NOMO-1 treated with DMSO at 0.1 percent for 48 hours (cell line): ENCODE measurements around the gene FBXO41.

Experiments
- DNase-seq: peaks from one replicate; lab custom pipeline; 2025; ENCODE audit not compliant: unreplicated experiment; lab: John Stamatoyannopoulos, UW

Gene FBXO41, protein sequence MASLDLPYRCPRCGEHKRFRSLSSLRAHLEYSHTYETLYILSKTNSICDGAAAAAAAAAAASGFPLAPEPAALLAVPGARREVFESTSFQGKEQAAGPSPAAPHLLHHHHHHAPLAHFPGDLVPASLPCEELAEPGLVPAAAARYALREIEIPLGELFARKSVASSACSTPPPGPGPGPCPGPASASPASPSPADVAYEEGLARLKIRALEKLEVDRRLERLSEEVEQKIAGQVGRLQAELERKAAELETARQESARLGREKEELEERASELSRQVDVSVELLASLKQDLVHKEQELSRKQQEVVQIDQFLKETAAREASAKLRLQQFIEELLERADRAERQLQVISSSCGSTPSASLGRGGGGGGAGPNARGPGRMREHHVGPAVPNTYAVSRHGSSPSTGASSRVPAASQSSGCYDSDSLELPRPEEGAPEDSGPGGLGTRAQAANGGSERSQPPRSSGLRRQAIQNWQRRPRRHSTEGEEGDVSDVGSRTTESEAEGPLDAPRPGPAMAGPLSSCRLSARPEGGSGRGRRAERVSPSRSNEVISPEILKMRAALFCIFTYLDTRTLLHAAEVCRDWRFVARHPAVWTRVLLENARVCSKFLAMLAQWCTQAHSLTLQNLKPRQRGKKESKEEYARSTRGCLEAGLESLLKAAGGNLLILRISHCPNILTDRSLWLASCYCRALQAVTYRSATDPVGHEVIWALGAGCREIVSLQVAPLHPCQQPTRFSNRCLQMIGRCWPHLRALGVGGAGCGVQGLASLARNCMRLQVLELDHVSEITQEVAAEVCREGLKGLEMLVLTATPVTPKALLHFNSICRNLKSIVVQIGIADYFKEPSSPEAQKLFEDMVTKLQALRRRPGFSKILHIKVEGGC

DNA sequence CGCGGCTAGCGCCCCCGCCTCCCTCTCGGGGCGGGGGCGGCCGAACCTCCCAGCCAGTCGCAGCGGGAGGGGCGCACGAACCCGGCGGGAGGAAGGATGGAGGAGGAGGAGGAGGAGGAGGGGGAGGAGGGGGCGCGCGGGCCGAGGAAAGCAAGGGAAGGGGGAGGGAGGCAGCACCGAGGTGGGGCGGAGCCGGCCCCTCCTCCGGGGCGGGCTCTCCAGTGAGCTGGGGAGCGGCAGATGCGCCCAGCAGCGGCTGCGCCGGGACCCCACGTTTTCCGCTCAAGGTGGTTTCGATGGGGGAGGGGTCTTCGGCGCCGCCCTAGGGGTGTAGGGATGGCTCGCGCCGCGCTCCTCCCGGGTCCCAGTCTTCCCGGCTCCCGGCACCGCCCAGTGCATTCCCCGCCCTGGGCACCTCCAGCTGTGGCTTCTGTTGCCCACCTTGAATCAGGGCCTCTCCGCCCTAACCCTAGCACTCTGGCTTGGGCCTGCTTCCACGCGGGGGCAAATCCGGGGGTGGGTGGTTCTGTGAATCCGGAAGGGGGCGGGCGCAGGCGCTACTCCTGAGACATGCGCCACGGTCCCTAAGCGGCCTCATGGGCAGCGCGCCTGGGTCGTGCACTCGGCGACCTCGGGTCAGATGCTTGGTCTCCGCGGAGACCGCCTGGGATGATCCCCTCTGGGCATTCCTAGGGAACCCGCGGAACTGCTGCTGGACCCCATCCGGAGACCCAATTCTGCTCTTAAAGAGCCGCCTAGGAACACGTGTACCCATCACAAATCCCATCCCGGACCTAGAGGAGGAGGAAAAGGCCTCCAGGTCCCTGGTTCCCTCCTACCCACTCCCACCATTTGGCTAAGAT is at the start of gene FBXO41:
TSS of gene FBXO41 (minus strand) at position 183 of the 863 bp plus-strand sequence. CDS start 14,848 bp downstream, outside the sequence.
- peak; percentile 70 for DNase-seq

DNA sequence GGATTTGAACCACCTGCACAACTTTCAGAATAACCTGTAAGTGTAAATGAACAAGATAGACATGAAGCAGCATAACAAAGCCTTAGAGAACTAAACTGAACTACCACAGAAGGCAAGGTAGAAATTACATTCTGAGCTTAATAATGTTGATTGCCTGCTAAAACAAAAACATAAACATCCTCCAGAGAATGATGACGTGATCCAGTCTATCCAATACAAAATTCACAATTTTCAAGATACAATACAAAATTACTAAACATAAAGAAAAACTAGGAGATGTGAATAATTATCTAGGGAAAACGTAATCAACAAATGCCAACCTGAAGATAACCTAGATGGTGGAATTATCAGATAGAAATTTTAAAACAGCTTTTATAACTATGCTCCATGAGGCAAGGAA is 49.8 kb upstream of the FBXO41 start:
- no peak for DNase-seq

DNA sequence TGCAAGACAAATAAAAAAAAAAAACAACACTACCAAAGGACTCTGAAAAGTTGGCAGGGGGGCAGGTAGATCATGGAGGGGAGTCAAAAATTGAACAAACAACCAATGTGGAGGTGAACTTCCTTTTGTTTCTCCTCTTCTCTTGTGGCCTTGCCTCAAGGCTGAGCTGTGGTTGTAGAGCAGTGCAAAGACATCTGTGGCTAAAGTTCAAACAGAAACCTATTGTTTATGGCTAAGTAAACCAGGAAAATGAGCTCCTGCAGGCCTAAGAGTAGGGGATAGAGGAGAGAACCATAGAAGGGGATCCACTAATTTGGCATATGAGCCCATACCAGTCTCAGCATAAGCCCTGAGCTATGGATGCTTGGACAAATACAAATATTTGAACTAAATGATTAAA is 49.3 kb upstream of the FBXO41 start:
- DNase-seq: no peak

DNA sequence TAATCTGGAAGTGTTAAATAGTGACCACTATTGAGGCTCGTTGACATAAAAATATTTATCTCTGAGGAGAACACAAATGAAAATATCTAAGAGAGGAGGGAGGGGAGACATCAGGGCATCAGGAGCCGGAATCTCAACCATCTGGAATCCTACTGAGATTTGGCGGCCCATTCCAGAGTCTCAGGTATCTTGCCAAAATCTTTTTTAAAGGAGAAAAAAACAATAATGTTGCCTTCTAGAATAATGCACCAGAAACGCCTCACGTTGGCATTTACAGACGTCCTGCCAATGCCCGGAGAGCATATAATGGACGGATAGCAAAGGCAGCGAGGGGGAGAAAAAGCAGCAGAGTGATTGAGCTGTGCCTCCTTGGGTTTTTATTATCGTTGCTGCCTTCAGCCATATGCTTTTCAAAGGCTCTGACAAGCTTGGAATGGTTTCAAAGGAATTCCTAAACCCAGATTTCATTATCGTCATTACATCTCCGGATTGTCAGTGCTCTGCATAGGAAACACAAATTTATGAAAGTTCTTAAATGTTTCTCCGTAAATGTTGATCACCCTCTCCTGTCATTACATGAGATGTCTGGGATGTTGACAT is 39.9 kb upstream of the FBXO41 start:
- DNase-seq: no peak

DNA sequence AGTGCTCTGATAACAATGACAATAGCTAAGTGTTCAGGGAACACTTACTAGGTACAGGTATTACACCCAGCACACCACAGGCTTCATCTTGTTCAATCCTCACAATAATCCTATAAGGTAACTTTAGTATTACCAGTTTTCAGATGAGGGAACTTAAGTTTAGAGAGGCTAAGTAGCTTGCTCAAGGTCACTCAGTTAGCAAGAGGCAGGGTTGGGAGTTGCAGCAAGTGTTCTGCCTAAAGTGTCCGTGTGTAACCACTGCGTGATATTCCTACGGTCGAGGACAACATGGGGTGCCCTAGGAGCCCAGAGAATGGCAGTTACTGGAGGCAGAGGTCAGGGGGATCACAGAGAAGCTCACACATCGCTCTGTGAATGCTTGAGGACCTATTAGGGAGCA is 39.3 kb upstream of the FBXO41 start:
- DNase-seq: no peak

DNA sequence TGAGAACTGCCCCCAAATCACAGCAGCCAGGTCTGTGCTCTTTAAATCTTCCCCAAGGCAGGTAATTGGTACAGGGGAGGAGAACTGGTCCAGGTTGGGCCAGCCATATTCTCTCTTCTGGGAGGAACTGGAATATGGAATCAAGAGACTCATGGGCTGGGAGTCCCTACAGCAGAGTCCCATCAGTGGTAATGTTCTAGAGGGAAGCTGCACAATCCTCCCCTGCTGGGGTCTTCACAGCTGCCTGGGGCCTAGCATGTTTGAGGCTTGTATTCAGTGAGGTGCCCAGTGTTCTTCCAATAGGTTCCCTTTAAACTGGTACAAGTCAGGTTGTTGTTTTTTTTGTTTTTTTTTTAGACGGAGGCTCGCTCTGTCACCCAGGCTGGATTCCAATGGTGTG is 30.2 kb upstream of the FBXO41 start:
- no peak for DNase-seq

DNA sequence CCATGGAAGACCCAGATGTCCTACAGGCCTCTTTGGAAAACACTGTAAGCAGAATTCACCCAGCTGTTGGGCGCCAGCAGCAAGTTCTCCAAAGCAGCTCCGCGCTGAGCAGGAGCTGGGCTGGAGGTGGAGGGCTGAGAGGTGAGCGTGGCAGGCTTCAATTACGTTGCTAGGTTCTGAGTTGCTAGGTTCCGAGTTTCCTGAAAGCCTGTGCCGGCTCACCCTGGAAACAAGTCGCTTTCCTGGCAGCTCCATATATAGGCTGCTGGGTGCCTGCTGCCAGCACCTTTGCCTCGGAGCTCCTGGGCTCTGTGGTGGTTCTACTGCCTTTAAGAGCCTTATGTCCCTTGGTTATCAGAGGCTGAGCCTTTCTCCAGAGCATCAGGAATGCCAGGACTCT is 23.4 kb upstream of the FBXO41 start:
- DNase-seq: no peak

DNA sequence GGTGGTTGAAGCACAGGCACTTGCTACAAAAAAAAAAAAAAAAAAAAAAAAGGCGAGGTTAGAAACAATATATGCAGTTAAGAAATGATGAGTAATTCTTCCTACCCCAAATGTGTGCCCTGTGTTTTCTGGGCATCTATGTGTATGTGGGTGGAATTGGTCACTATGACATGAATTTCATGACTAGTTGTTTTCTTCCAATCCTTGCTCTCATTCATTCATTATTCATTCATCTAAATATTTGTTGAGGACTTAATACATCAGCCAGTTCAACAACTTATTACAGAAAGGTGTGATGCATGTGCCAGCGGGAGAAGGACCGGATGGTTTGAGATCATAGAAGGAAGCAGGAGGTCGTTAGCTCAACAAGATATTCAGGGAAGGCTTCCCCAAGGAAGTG is 17.4 kb upstream of the FBXO41 start:
- no peak for DNase-seq

DNA sequence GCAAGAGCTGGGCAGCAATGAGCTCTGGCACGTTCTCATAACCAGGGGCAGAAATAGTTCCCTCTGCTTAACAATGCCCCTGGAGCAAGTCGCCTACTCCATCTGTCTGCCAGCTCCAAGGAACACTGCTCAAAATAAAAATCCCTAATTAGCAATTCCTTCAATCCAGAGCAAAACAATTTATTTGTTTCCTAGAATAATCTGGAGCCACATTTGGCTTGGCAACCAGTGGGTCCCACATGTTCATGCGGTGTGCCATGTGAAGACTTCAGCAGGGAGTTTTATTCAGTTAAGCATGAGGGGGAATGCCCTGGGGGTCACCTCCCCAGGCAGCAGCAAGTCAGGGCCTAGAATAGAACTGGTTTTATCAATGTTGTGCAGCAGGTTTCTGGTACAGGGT is 16.6 kb upstream of the FBXO41 start:
- no peak for DNase-seq

DNA sequence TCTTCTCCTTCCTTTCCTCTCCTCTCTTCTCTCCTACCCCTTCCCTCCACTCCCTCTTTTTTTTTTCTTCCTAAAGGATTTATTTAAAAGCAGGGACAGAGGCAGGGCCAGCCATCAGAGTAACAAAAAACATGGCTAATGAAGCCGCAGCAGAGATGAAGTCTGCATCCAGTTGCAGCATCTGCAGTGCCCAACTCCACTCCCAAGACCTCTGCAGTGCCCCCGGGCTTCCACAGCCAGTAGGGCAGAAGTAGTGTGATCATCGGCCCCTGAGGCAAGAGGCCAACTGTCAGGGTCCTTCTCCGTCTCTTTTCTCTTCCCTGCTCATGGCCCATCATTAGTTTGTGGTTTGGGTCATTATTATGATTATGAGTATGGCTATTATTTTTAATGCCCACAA is 13.3 kb upstream of the FBXO41 start:
- no peak for DNase-seq

DNA sequence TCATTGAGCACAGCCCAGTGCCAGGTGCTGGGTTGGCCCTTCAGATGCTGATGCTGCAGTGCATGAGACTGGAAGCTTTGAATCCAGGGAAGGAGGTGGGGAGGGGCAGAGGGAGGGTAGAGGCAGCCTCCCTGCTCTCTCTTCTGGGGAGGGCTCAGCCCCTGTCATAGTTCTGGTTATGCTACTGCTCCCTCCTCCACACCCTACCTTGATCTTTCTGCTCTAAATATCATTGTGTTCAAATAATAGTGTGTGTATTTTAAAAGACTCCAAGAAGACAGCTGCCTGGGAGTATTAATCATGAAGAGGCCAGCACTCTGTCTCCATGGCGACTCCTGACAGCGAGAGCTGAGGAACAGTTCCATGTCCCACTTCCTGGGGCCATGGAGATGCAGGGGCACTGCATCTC is 12.9 kb upstream of the FBXO41 start:
- no peak for DNase-seq

DNA sequence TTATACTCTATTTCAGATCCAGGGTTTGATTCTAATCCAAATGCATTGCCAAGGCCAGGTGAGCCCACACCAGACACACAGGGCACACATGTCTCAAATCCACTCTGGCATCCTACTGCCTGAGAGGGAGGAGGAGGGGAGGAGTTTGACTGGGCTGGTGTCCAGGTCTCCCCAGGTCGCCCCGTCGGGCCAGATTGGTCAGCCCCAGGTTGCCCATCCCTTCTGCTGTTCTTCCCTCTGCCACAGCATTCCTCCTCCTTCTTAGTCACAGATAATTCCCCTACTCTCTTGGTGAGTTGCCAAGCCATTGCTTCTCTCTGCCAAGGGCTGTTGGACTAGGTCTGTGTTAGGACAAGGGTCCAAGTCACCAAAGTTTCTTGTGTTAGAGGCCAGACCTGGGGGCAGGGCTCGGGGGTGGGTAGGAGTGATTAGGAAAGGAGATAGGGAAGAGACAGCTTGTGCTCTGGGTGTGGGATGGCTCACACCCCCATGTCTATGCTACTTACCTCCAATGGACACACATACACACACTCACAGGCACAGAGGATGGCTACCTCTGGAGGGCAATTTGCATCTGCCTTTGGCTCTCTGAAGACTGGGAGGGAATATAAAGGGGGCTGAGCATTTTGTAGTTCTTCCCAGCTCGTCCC is 11.6 kb upstream of the FBXO41 start:
- no peak for DNase-seq

DNA sequence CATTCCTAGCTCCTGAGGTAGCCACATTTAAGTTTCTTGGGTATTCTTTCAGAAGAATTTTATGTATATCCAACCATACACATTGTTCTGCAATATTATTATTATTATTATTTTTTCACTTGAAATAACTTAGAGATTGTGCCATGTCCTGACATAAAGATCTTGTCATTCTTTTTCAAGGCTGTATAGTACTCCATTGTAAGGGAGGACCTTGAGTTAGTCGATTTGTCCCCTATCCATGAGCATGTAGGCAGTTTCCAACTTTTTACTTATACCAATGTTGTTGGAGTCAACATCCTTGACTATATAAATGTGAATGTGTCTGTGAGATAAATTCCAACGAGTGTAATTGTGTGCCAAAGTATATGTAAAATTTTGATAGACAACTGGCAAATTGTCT is 10.0 kb upstream of the FBXO41 start:
- DNase-seq: no peak

DNA sequence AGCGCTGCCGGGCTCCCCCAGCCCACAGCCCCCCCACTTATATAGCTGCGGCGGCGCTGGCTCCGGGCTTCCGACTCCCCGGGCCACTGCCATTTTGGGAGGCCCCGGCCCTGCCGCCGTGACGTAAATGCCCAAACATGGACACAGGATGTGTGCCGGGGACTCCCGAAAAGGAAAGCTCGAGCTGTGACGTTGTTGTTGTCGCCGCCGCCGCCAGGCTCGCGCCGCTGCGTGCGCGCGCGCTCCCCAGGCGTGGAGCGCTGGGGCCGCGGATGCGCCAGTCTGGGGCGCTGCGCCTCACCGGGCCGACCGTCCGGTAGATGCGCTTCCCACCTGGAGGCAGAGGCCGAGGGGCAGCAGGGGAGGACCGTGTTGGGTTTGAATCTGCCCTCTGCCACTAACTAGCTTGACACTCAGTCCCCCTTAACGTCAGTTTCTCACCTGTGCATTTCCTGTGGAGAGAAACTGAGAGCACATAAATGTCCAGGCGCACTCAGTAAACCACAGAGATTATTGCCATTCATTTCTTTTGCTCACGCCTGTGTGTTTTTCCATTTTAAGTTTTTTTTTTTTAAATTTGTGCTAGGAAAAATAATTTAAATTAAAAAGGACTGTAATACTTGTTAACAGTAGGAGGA is 9.4 kb upstream of the FBXO41 start, which contains the start of gene EGR4:
TSS of gene EGR4 (minus strand) at position 15 of the 638 bp plus-strand sequence. CDS start 231 bp downstream, outside the sequence.
- DNase-seq: peak; percentile 60

DNA sequence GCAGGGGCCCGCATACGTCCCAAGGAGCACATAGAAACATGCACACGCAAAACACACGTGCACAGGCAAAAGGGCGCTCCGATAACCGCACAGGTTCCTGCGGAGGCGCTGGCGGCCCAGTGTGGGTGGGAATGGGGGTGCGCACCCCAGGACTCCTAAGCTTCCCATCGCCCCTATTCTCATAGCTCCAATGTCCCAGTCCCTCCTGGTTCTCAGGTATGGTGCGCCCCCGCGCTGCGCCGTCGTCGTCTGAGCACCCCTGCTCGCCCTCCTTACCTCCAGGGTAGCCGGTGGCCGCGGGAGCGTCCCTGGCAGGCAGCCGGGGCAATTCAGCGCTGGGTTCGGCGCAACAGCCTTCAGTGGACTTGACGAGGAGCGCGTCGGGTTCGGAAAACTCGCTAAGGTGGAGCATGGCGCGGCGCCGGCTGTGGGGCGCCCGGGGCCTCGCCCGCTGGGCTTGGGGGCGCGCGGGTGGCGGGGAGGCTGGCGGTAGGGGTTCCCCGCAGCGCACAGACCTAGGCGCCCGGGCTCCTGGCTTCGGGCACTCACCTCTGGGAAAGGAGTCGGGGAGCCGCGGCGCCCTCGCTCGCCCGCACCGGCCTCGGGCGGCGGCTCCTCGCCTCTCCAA is 8.7 kb upstream of the FBXO41 start:
- no peak for DNase-seq

DNA sequence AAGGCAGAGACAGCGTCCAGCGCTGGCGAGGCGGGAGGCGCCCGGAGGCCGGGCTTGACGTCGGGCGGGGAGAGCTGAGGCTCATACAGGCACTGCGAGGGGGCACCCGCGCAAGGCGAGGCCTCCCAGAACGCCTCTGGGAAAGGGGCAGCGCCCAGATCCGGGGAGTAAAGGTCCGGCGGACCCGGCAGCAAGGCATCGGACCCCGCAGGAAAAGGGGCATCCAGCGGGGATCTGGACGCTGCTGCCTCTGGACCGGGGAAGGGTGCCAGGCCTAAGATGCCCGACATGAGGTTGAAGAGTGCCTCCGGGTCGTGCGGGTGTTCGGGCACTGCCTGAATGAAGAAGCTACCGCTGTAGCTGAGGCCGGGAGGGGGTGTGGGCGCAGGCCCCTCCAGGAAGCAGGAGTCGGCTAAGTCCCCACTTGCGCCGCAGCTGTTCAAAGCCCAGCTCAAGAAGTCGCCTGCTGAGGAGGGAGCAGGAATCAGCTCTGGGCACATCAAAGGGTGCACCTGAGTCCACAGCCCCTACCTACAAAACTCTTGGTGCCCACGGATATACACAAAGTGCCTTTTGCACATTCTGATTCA is 8.1 kb upstream of the FBXO41 start:
- DNase-seq: no peak

DNA sequence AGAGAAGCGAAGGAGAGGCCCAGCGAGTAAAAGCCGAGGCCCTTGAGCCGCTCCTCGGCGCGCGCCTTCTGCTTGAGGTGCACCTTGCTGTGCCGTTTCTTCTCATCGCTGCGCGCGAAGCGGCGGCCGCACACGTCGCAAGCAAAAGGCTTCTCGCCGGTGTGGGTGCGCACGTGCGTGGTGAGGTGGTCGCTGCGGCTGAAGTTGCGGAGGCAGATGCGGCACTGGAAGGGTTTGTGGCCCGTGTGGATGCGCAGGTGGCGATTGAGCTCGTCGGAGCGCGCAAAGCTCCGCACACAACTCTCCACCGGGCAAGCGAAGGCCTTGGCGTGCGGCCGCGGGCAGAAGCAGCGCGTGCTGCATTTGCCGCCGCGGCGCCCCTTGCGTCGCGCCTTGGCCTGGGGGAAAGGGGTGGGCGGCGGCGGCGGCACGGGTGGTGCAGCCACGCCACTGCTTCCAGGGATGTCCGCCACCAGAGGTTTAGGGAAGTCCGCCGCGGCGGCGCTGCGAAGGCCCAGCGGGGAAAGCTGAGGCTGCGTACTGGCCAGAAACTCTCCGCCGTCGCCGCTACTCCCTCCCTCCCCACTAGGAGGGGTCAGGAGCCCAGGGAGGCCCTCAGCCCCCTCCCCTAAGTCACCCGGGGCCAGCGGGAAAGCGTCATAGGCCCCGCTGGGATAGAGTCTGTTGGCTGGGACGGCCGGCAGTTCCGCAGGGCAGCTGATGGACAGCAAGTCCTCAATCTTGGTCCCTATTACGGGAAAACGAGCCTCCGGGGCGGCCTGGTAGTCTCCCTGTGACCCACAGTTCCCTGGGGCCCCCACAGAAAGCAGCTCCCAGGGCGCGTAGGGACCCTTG is 7.4 kb upstream of the FBXO41 start:
- no peak for DNase-seq

DNA sequence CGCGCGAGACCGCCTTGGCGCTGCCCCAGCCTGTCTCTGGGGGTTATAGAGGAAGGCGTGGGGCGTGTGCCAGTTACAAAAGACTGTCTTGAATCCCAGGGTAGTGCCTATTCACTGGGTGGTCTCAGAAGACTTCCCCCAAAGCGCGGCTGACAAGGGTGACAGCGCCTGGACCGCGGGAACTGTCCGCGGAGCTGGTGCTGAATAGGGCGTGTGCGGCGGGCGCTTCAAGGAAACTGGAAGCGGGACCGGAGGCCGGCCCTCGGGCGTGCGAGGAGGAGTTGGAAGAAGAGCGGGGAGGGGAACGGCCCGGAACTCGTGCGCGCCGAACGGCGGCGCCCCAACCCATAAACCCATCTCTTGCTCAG is 6.8 kb upstream of the FBXO41 start:
- DNase-seq: peak; percentile 46
